HepG2 (cell line): ENCODE results near the gene PARP8. TPM values are rescaled to one million over a fixed set of nuclear protein-coding genes. Genes with fewer than 3 reads are reported as not detected.

Source experiments
- BCL6 ChIP-seq: IDR thresholded peaks from 2 replicates; pipeline ENCODE4 v1.6.1; 2016; ENCODE audit warnings: missing genetic modification reagents, missing compliant biosample characterization
- KMT2B ChIP-seq: IDR thresholded peaks from 2 replicates; pipeline ENCODE4 v1.6.1; 2016; ENCODE audit warnings: missing genetic modification reagents, missing compliant biosample characterization
- SALL1 ChIP-seq: sonication (generic); formaldehyde crosslinking; IDR thresholded peaks from 2 replicates; pipeline ENCODE4 v1.8.0; 2022; ENCODE audit warnings: mild to moderate bottlenecking, missing genetic modification reagents
- TBX3 ChIP-seq: fragments of 450-650 bp; IDR thresholded peaks from 2 replicates; pipeline ENCODE4 v1.6.1; 2017; ENCODE audit warnings: antibody characterized with exemption, mild to moderate bottlenecking, inconsistent platforms, borderline replicate concordance
- ZBTB42 ChIP-seq: sonication (generic); formaldehyde crosslinking; IDR thresholded peaks from 2 replicates; pipeline ENCODE4 v1.5.0; 2020; ENCODE audit warnings: mild to moderate bottlenecking, missing genetic modification reagents
- ZKSCAN5 ChIP-seq: sonication (generic); formaldehyde crosslinking; IDR thresholded peaks from 2 replicates; pipeline ENCODE4 v1.5.1; 2020; ENCODE audit warnings: mild to moderate bottlenecking, missing genetic modification reagents
- ZNF234 ChIP-seq: sonication (generic); formaldehyde crosslinking; conservative IDR thresholded peaks from 2 replicates; pipeline ENCODE4 v1.5.1; 2020; ENCODE audit warnings: mild to moderate bottlenecking, missing genetic modification reagents
- ZNF318 ChIP-seq: sonication (generic); formaldehyde crosslinking; IDR thresholded peaks from 2 replicates; pipeline ENCODE4 v1.4.0; 2020; ENCODE audit warnings: mild to moderate bottlenecking, missing genetic modification reagents
- ZNF646 ChIP-seq: sonication (generic); formaldehyde crosslinking; IDR thresholded peaks from 2 replicates; pipeline ENCODE4 v1.9.0; 2021; ENCODE audit warnings: mild to moderate bottlenecking, missing genetic modification reagents
- ZNF776 ChIP-seq: sonication (generic); formaldehyde crosslinking; IDR thresholded peaks from 2 replicates; pipeline ENCODE4 v1.4.0; 2020; ENCODE audit warnings: mild to moderate bottlenecking, missing genetic modification reagents
- polyA plus RNA-seq, 8 experiments: library from polyadenylated mRNA; depleted of rRNA in 3 of 8; stranded (reverse) in 7 of 8; unstranded in 1 of 8; fragments of >200 nt; fragmentation: Illumina TruSeq in 4 of 8; extraction: Trizol in 4 of 8; gene quantifications; 2 replicates each; pipeline versions ENCODE4 v1.2.1 to v1.2.3, GENCODE V29; 2011 to 2016; ENCODE audit warnings: low read depth in 4 of 8, missing spikeins in 1 of 8, mixed read lengths in 1 of 8; ENCODE audit not compliant: insufficient read depth in 1 of 8
- total RNA-seq, 5 experiments: library from RNA; depleted of rRNA; stranded (reverse); fragments of >200 nt; fragmentation: Illumina TruSeq; extraction: Trizol; gene quantifications; 2 replicates each; pipeline ENCODE4 v1.2.3, GENCODE V29; 2016; ENCODE audit warnings: low read depth in 1 of 5

The PARP8 gene
- total and polyA plus RNA-seq, 2 of the 13 experiments (the other 11 are each of a cell fraction or from before 2014, with no cell fraction given), result 0.11 to 0.29 TPM

GRCh38 chr5:50768634-50769033 lies 102.2 kb downstream of the PARP8 start (continued):
- TF ChIP-seq BCL6 (CRISPR knock-in tag), result no peak
- TF ChIP-seq ZNF646 (CRISPR knock-in tag), result no peak
- TF ChIP-seq ZNF776, result no peak
- TF ChIP-seq ZNF318, result no peak
- no peak for TF ChIP-seq KMT2B (CRISPR knock-in tag)
- no peak for TF ChIP-seq ZKSCAN5
- no peak for TF ChIP-seq SALL1 (CRISPR knock-in tag)
- no peak for TF ChIP-seq TBX3
- TF ChIP-seq ZNF234 (CRISPR knock-in tag), result no peak
- no peak for TF ChIP-seq ZBTB42 (CRISPR knock-in tag)
